GM19238 (cell line): ENCODE measurements around the gene SAMD5.

Experiments
- DNase-seq: peaks from one replicate; pipeline ENCODE4 v3.0.0; 2011; ENCODE audit warnings: low spot score; ENCODE audit not compliant: insufficient read length

The SAMD5 gene

GRCh38 chr6:147508042-147508865 lies at the start of gene SAMD5:
Gene SAMD5 (plus strand): TSS chr6:147508690. CDS start chr6:147508929, 239 bp downstream.
- peak; percentile 39 for DNase-seq

GRCh38 chr6:147459780-147460179 lies 48.7 kb upstream of the SAMD5 start:
- no peak for DNase-seq

- no peak for DNase-seq
Observed at GRCh38 chr6:147463651-147464050, 44.8 kb upstream of the SAMD5 start.

GRCh38 chr6:147467428-147467827 lies 41.1 kb upstream of the SAMD5 start:
- DNase-seq = no peak

GRCh38 chr6:147467886-147468285 lies 40.6 kb upstream of the SAMD5 start:
- DNase-seq = no peak

- no peak for DNase-seq
Observed at GRCh38 chr6:147468634-147469033, 39.9 kb upstream of the SAMD5 start.

GRCh38 chr6:147479857-147480256 lies 28.6 kb upstream of the SAMD5 start:
- no peak for DNase-seq

- DNase-seq = no peak
Observed at GRCh38 chr6:147486683-147487082, 21.8 kb upstream of the SAMD5 start.

GRCh38 chr6:147497472-147497871 lies 11.0 kb upstream of the SAMD5 start:
- no peak for DNase-seq

GRCh38 chr6:147503587-147503986 lies 4.9 kb upstream of the SAMD5 start:
- no peak for DNase-seq

GRCh38 chr6:147504848-147505247 lies 3.6 kb upstream of the SAMD5 start:
- DNase-seq = no peak

GRCh38 chr6:147506704-147507114 lies 1.8 kb upstream of the SAMD5 start:
- peak; percentile 47 for DNase-seq

GRCh38 chr6:147507162-147508041 lies 1.1 kb upstream of the SAMD5 start:
- DNase-seq = no peak

- DNase-seq = no peak
Observed at GRCh38 chr6:147508866-147509608, 547 bp downstream of the SAMD5 start.

- no peak for DNase-seq
Observed at GRCh38 chr6:147509891-147510290, 1.4 kb downstream of the SAMD5 start.

GRCh38 chr6:147510929-147511590 lies 2.6 kb downstream of the SAMD5 start:
- no peak for DNase-seq

- DNase-seq = no peak
Observed at GRCh38 chr6:147514831-147515230, 6.3 kb downstream of the SAMD5 start.

GRCh38 chr6:147515327-147515726 lies 6.8 kb downstream of the SAMD5 start:
- no peak for DNase-seq

- no peak for DNase-seq
Observed at GRCh38 chr6:147522597-147522996, 14.1 kb downstream of the SAMD5 start.

- no peak for DNase-seq
Observed at GRCh38 chr6:147525519-147526209, 17.2 kb downstream of the SAMD5 start.
